Spinal cord (tissue), 10 donors: Measurements from ENCODE around the gene B4GALT7. TPM values are rescaled to one million over a fixed set of nuclear protein-coding genes. Genes with fewer than 3 reads are reported as not detected.

Experiments
- DNase-seq, 6 donors: peaks; one replicate each; pipeline versions ENCODE4 v3.0.0 to v3.0.0-alpha.2; 2013 to 2015; ENCODE audit warnings: low spot score in 6 of 6, low read depth in 4 of 6
- H3K27ac ChIP-seq: one replicate; pipeline ENCODE4 v1.5.1; 2013; ENCODE audit warnings: low read depth, low read length, control low read depth
- H3K27me3 ChIP-seq: one replicate; pipeline ENCODE4 v1.6.1; 2013; ENCODE audit warnings: low read length; ENCODE audit not compliant: control insufficient read depth, insufficient read depth
- H3K36me3 ChIP-seq: one replicate; pipeline ENCODE4 v1.6.1; 2013; ENCODE audit warnings: low read length; ENCODE audit not compliant: control insufficient read depth, insufficient read depth
- H3K4me1 ChIP-seq: one replicate; pipeline ENCODE4 v1.6.1; 2013; ENCODE audit warnings: low read length; ENCODE audit not compliant: control insufficient read depth, insufficient read depth
- H3K4me3 ChIP-seq: one replicate; pipeline ENCODE4 v1.5.1; 2013; ENCODE audit warnings: low read depth, low read length, control low read depth
- H3K9me3 ChIP-seq: one replicate; pipeline ENCODE4 v1.6.1; 2013; ENCODE audit warnings: low read length; ENCODE audit not compliant: control insufficient read depth, insufficient read depth
- WGBS: methylation state at CpG from one replicate; pipeline ENCODE4 v1.1.5; 2013; ENCODE audit warnings: missing lambda C conversion rate; ENCODE audit not compliant: insufficient coverage; 5-methylcytosine and 5-hydroxymethylcytosine counted together
- long read RNA-seq, 4 donors: transcript quantifications; one replicate each; lab custom pipeline, GENCODE V29; 2026
- polyA plus RNA-seq, 2 donors: library from polyadenylated mRNA; unstranded; fragments of 120-200 nt; gene quantifications; one replicate each; pipeline ENCODE4 v1.2.1, GENCODE V29; 2013; ENCODE audit not compliant: insufficient read length in 2 of 2
- total RNA-seq, 2 donors: library from RNA; depleted of rRNA in 1 of 2; stranded (reverse); fragments of 120-200 nt in 1 of 2; fragments of >200 nt in 1 of 2; gene quantifications; one replicate each; pipeline versions ENCODE4 v1.2.3 to v1.2.4, GENCODE V29; 2013 to 2014
- donor health status: healthy.

B4GALT7 gene
- total RNA-seq (10 to 100 TPM; 13.8 to 32.3 TPM), polyA plus RNA-seq (10 to 100 TPM; 27.3 to 31.9 TPM)
- long read RNA-seq, donor 1, transcript B4GALT7-201 (6 exons, 1,747 nt), result major isoform, 9 of 14 reads
- long read RNA-seq, donor 1, partial matches to known transcripts, result 0 of 14 reads
- long read RNA-seq, donor 1, other reads (novel, unspliced or antisense), result 0 of 14 reads
- long read RNA-seq, donor 2, transcript B4GALT7-201 (6 exons, 1,747 nt), result major isoform, 5 of 7 reads
- long read RNA-seq, donor 2, partial matches to known transcripts, result 0 of 7 reads
- long read RNA-seq, donor 2, other reads (novel, unspliced or antisense), result 0 of 7 reads
- long read RNA-seq, donor 3, partial matches to known transcripts, result 0 of 1 reads
- long read RNA-seq, donor 3, other reads (novel, unspliced or antisense), result 0 of 1 reads
- long read RNA-seq, donor 4, transcript B4GALT7-201 (6 exons, 1,747 nt), result major isoform, 9 of 13 reads
- long read RNA-seq, donor 4, partial matches to known transcripts, result 0 of 13 reads
- long read RNA-seq, donor 4, other reads (novel, unspliced or antisense), result 0 of 13 reads

- under 1% methylated on average over 85 of the region's 86 CpGs for WGBS
- peak within 1 kb of the TSS; percentile 68 for H3K4me3 ChIP-seq
- H3K4me1 ChIP-seq, result peaks cover 30% of the 10 kb centered on the region
- DNase-seq, result peak; percentile 54 to 95 (median 73)
- no peaks in the 10 kb centered on the region for H3K27me3 ChIP-seq
- peak within 1 kb of the TSS; percentile 52 for H3K27ac ChIP-seq
- peaks cover 44% of the 10 kb centered on the region for H3K36me3 ChIP-seq
- no peaks in the 10 kb centered on the region for H3K9me3 ChIP-seq
Measured at GRCh38 chr5:177599731-177600507, at the start of gene B4GALT7. Gene B4GALT7 (plus strand): TSS chr5:177600132. CDS start chr5:177600211, 79 bp downstream.

GRCh38 chr5:177552839-177553455, 47.0 kb upstream of the B4GALT7 start:
- peaks cover 10% of the 10 kb centered on the region for H3K36me3 ChIP-seq
- peak overlapping the region; percentile 67 for H3K4me3 ChIP-seq
- WGBS, result 10% methylated on average over 11 of the region's 16 CpGs
- no peaks in the 10 kb centered on the region for H3K9me3 ChIP-seq
- H3K4me1 ChIP-seq, result peaks cover 20% of the 10 kb centered on the region
- DNase-seq, result peak in 3 of 6 donors; percentile 15 to 65 (median 36)
- peak overlapping the region; percentile 42 for H3K27ac ChIP-seq
- H3K27me3 ChIP-seq, result no peaks in the 10 kb centered on the region

GRCh38 chr5:177553671-177554429, 46.1 kb upstream of the B4GALT7 start:
- no peaks in the 10 kb centered on the region for H3K9me3 ChIP-seq
- under 1% methylated on average over 72 of the region's 72 CpGs for WGBS
- peaks cover 10% of the 10 kb centered on the region for H3K36me3 ChIP-seq
- peak in 3 of 6 donors; percentile 5 to 58 (median 26) for DNase-seq
- peak overlapping the region; percentile 67 for H3K4me3 ChIP-seq
- H3K27me3 ChIP-seq, result no peaks in the 10 kb centered on the region
- peak overlapping the region; percentile 42 for H3K27ac ChIP-seq
- peaks cover 22% of the 10 kb centered on the region for H3K4me1 ChIP-seq

GRCh38 chr5:177554474-177555111, 45.3 kb upstream of the B4GALT7 start, which contains the start of gene FAM193B:
Gene FAM193B (minus strand): TSS chr5:177554563. CDS start chr5:177554458, 105 bp downstream.
- WGBS, result 7% methylated on average over 37 of the region's 49 CpGs
- no peaks in the 10 kb centered on the region for H3K27me3 ChIP-seq
- H3K4me3 ChIP-seq, result peak within 1 kb of the TSS; percentile 67
- H3K9me3 ChIP-seq, result no peaks in the 10 kb centered on the region
- peak within 1 kb of the TSS; percentile 42 for H3K27ac ChIP-seq
- H3K4me1 ChIP-seq, result peaks cover 26% of the 10 kb centered on the region
- H3K36me3 ChIP-seq, result peaks cover 10% of the 10 kb centered on the region
- DNase-seq, result peak; percentile 77 to 98 (median 86)

- no peak for DNase-seq
- H3K27me3 ChIP-seq, result no peaks in the 10 kb centered on the region
- H3K36me3 ChIP-seq, result peaks cover 10% of the 10 kb centered on the region
- H3K4me3 ChIP-seq, result peak overlapping the region; percentile 66
- H3K4me1 ChIP-seq, result peaks cover 26% of the 10 kb centered on the region
- no peak overlapping the region for H3K27ac ChIP-seq
- 80% methylated on average over 1 of the region's 2 CpGs for WGBS
- no peaks in the 10 kb centered on the region for H3K9me3 ChIP-seq
Measured at GRCh38 chr5:177555228-177555627, 44.7 kb upstream of the B4GALT7 start.

GRCh38 chr5:177555665-177556064, 44.3 kb upstream of the B4GALT7 start:
- Histone ChIP-seq H3K4me1 (peaks cover 26% of the 10 kb centered on the region), H3K36me3 (peaks cover 10% of the 10 kb centered on the region), H3K27ac (no peak overlapping the region), H3K4me3 (no peak overlapping the region), H3K27me3 (no peaks in the 10 kb centered on the region), H3K9me3 (no peaks in the 10 kb centered on the region)
- 96% methylated on average over 4 of the region's 5 CpGs for WGBS
- no peak for DNase-seq

- WGBS, result 82% methylated on average over 2 of the region's 4 CpGs
- Histone ChIP-seq H3K27ac (no peak overlapping the region), H3K9me3 (no peaks in the 10 kb centered on the region), H3K36me3 (peaks cover 4% of the 10 kb centered on the region), H3K4me3 (no peak overlapping the region), H3K4me1 (peaks cover 26% of the 10 kb centered on the region), H3K27me3 (no peaks in the 10 kb centered on the region)
- no peak for DNase-seq
Measured at GRCh38 chr5:177557041-177557647, 42.8 kb upstream of the B4GALT7 start.

GRCh38 chr5:177557796-177558195, 42.1 kb upstream of the B4GALT7 start:
- Histone ChIP-seq H3K27me3 (no peaks in the 10 kb centered on the region), H3K4me1 (peaks cover 21% of the 10 kb centered on the region), H3K9me3 (no peaks in the 10 kb centered on the region), H3K36me3 (peaks cover 4% of the 10 kb centered on the region), H3K4me3 (no peak overlapping the region), H3K27ac (no peak overlapping the region)
- DNase-seq, result no peak
- WGBS, result 86% methylated on average over 1 of the region's 5 CpGs
